Suppressor macrophage treated with lipopolysaccharide for 4 hours (primary cell): ENCODE results near the gene TFB2M.

Experiments used
- DNase-seq: peaks from one replicate; pipeline ENCODE4 v3.0.0-alpha.2; 2020

Gene TFB2M

DNA sequence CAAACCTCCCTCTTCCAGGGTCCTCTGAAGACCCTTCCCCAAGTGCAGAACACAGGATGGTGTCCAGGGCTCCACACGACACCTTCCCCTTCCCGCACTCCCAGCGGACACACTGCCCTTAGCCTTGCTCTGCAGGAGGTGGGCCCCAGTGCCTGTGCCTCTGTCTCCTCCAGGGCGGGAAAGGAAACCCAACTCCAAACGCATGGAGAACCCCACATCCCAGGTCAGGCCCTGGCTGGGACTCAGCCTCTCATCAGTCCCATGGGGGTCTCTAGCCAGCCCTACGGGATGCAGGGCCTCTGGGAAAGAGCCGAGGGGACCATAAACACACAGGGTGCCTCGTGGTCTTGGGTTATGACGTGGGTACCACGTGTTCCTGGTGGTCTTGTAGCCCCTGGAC is 53.4 kb downstream of the TFB2M start:
- DNase-seq, result no peak

DNA sequence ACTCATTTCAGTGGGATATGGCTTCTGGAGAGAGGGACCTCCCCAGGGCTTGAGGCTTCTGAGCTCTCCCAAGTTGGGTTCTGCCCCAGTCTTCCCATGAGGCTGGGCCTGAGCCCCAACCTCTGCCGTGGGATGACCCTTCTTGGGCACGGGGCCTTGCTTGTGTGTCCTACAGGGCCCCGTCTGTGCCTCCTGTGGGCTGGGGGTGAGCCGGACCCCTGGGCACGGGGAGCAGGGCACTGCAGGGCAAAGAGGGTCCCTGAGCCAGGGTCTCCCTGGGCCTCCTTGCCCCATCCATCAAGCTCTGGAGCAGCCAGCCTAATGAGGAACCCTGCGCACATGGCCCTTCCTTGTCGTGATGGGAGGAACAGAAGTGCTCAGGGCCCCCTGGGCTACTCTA is 53.8 kb downstream of the TFB2M start:
- no peak for DNase-seq

DNA sequence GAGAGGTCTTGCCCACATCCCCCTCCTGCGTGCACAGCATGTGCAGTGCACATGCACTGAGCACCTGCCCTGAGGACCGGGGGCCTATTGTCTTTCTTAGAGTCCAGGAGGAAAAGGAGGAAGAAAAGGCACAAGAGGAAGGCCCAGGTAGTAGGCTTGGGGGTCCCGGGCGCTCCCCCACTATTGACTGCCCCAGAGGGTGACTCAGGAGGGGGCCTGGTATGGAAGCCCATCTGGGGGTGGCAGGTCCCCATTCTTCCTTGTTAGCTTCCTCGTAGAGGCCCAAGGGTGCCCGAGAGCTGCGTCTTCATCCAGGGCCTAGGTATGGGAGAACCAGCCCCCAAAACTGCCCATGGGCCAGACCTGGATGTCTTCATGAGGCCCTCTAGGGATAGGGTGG is 54.9 kb downstream of the TFB2M start:
- DNase-seq, result no peak

DNA sequence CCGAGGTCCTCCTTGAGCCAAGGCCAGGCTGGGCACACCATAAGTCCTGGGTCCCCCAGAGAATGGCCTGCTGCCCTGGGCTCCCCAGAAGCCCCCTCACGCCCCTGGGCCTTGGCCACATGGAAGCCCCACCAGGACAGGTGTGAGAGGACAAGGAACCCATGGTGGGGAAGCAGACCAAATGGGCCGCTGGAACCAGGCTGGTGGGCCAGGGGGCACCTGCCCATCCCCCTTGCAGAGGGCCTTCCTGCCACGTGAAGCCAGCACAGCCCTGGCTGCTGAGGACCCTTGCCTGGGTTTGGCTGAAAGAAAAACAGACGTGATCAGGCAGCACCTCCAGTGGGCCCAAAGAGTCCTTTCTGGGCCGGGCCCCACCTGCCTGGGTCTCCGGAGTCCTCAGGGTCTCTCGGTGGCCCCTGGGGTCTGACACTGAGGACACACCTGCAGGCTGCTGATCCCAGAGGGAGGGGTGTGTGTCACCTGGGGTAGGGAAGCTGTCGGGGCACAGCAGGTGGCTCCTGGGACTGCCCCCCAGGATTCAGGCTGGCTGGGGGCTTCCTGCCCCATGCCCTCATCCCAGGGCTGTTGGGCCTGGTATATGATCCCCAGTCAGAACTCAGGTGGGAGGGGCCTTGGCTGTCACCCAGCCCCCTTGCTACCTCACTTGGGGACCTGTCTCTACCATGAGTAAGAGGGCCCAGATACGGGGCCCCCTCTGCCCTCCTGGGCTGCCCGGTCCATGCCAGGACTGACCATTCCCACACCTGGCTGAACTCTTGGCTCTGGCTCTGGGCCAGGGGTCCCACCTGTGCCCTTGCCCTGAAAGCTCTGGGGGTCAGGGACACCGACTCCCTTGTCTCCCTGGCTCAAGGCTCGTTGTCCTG is 55.7 kb downstream of the TFB2M start:
- DNase-seq, result no peak

DNA sequence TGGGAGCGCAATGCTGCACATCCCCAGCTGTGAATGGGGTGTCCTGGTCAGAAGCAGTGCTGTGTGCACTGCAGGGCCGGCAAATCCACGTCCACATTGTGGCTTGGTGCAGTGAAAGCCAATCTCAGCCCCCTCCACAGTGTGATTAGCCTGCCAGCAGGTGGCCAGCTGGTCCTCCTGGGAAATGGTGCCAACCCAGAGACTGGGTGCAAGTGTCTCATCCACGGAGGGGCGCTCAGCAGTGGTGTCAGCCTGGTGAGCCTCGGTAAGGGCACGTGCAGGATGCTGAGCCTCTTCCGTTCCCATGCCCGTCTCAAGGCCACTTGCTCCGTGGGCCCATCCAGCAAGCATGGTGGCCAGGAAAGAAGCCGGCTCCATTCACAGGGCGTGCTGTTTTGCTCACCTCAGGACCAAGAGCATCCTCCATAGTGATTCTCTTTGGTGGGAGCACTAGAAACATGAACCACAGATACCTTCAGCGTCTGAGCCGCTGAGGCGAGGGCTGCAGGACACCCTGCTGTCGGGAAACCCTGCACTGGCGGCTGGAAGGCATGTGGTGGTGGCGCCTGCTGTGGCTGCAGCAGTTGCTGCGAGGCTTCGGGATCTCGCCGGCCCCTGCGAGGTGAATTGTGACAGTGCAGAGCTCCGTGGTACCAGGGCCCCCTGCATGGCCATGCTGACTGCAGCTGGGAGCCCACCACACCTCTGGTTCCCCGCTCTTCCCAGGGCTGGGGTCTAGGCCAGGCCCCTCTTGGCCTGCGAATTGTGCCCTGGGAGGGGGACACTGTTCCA is 57.0 kb downstream of the TFB2M start:
- no peak for DNase-seq

DNA sequence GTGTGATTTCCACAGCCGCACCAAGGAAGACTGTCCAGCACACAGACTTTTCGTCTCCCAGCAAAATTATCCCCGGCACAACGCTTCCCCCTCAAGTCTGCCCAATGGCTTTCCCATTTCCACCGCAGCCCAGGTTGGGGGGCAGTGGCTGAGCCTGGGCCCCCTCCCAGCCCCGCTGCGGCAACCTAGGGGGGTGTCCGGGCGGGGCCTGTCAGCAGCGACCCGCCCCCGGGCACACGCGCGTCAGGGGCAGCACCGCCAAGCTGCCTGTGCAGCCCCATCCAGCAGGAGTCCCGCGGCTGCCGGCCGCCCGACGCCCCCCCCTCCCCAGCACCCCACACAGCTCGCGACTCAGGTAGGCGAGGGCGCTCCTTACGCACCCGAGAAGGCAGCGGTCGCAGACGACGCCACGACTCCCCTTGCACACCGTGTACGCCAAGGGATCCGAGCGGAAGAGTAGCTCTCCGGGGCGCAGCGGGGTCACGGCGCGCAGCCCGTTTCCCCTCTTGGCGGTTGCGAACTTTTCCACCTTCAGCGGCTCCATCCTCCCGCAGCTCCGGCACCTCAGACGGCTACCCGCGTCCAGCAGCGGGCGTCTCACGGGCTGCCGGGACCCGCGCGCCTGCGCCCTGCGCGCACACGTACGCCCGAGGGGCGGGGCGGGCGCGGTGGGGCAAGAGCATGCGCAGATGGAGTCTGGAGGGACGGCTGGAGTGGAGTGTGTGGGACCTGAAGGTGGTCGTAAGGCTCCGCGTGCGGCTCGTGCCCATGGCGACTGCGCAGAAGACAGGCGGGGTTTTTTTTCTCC is 59.2 kb downstream of the TFB2M start, which contains the start of gene SMYD3:
Gene SMYD3, minus strand, starts transcription at position 606 of the 808 bp plus-strand sequence.
- DNase-seq, result peak; percentile 90

DNA sequence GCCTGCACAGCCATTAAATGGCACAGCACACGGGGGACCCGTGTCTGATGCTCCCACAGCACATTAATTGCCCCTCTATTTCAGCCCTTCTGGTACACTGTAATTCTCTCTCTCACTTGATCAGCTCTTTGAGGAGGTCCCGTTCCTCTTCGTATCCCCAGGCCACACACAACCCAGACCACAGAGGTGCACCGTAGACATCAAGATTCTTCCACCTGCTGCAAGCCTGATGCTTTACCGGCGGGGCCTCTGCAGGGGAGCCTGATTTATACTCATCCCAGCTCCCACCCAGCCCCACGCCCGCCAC is 59.7 kb downstream of the TFB2M start:
- DNase-seq, result no peak

DNA sequence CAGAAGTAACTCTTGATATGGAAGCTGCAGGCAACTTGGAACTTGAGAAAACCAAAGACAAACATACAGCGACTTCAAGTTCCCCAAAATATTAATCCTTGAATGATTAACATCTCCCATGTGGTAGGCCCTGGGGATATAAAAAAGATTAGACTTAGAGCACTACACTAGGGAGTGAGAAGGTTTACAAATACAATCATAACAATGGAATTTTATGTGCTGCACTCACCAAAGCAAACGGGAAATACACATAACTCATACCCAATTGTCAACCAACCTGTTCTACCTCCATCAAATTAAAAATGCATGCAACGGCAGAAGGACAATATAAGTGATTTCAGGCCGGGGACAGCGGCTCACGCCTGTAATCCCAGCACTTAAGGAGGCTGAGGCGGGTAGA is 62.7 kb downstream of the TFB2M start:
- no peak for DNase-seq

DNA sequence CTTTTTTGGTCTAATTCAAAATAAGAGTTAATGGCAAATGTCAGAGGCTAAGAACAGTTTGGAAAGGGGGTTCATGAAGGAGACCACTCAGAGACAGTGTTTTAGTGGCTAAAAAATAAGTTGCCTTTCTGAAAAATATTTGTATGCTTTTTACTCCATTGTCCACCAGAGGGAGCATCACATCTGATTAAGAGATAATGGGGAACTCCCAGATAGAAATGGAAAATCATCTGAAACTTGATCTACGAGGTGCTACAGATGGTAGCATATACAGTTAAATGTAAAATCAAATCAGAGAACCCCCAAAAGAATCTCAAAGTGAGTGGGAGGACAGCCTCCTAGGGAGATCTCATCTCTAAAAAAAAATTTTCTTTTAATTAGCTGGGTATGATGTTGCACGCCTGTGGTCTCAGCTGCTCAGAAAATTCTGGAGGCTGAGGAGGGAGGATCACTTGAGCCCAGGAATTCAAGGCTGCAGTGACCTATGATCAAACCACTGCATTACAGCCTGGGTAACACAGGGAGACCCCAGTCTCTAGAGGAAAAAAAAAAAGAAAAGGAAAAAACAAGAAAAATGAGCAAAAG is 68.6 kb downstream of the TFB2M start:
- peak; percentile 85 for DNase-seq

DNA sequence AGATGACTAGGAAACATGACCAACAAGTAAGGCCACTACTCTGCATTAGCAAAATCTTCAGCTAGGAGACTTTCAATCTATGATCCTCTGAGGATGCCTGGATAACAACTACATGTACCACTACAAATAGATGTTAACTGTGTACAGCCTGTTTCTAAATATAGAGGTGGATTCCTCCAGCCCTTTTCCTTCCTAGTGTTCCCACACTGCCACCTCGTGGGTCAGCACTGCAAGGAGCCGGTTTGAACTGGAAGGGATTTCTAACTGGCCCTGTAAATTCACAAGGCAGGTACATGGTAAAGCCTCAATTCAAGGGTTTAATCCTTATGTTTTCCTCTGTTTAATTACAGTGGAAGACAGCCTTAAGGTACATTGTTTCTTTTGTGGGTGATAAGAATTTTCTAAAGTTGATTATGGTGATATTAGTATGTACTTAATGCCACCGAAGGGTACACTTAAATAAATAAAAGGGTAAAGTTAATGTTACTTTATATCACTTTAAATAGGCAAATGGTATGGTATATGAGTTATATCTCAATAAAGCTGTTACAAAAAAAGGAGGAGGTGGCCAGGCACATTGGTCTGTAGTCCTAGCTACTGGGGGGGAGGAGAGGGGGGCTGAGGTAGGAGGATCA is 73.3 kb downstream of the TFB2M start:
- peak; percentile 63 for DNase-seq

DNA sequence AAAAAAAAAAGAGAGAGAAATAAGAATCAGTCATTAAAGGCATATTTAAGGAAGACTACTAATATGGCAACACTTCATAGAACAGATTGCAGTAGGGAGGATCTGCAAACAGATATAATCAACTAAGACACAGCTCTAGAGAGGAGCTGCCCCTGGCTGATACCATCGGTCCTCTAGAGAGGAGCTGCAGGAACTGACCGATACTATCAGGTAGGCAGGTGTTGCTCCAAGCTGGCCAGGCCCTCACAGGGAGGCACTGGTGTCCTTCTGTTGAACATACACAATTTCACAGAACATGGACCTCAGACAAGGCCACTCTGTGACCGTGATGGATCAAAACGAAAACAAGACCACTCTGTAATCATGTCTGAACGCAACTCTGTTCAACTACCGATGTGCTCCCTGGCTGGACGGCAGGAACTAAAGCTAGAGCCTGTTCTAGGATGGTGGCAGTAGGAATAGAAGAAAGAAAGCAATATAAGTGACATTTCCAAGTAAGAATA is 74.5 kb downstream of the TFB2M start:
- no peak for DNase-seq
